ENCODE data around the gene MYO1H. TPM values are rescaled to one million over a fixed set of nuclear protein-coding genes. Genes with fewer than 3 reads are reported as not detected.
"Not testable (repeated sequence)": the region's sequence is repeated elsewhere in the genome, so short reads cannot be mapped to it uniquely, and the experiment has no call there.

The MYO1H gene
- total RNA-seq, 1 donor, result not detected

DNA sequence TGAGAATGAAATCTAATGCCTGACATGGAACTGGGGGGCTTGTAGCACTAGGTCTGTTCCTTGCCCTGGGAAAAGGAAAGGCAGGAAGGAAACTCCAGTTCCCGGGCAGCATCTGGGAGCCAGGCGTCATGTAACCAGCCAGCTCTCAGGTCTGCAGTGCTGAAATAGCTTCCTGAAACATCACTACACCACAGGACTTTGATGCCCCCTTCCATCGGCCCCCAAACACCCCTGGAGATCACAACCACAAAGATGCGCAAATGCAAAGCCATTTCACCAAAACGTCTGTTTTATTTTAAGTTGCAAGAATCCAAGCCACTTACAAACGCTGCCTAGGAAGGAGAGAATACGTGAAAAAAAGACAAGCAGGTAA is 88.5 kb downstream of the MYO1H start:
- Histone ChIP-seq H3K27me3 (ENCODE audit: insufficient read depth, low read length) (no peaks in the 10 kb centered on the region), H4K20me1 (ENCODE audit: insufficient read depth, low read length) (no peaks in the 10 kb centered on the region), H3K4me1 (ENCODE audit: insufficient read depth, low read length) (peaks cover 37% of the 10 kb centered on the region), H2AFZ (ENCODE audit: low read length) (no peak overlapping the region), H3K9me3 (ENCODE audit: low read depth, low read length) (no peaks in the 10 kb centered on the region), H3K36me3 (ENCODE audit: insufficient read depth, low read length) (no peaks in the 10 kb centered on the region), H3K27ac (ENCODE audit: low read depth, low read length) (no peak overlapping the region), H3K4me2 (ENCODE audit: insufficient read depth, low read length) (no peak overlapping the region), H3K4me3 (ENCODE audit: insufficient read depth, low read length) (no peak overlapping the region), H3K79me2 (ENCODE audit: insufficient read depth, low read length) (no peaks in the 10 kb centered on the region)
- TF ChIP-seq, protein P1, sequence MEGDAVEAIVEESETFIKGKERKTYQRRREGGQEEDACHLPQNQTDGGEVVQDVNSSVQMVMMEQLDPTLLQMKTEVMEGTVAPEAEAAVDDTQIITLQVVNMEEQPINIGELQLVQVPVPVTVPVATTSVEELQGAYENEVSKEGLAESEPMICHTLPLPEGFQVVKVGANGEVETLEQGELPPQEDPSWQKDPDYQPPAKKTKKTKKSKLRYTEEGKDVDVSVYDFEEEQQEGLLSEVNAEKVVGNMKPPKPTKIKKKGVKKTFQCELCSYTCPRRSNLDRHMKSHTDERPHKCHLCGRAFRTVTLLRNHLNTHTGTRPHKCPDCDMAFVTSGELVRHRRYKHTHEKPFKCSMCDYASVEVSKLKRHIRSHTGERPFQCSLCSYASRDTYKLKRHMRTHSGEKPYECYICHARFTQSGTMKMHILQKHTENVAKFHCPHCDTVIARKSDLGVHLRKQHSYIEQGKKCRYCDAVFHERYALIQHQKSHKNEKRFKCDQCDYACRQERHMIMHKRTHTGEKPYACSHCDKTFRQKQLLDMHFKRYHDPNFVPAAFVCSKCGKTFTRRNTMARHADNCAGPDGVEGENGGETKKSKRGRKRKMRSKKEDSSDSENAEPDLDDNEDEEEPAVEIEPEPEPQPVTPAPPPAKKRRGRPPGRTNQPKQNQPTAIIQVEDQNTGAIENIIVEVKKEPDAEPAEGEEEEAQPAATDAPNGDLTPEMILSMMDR (IDR thresholded peaks at IDR 0.05; ENCODE audit: extremely low read depth, low read depth, low read length), result no peak
- no peak for DNase-seq (ENCODE audit: insufficient read length, low spot score, missing footprints)

DNA sequence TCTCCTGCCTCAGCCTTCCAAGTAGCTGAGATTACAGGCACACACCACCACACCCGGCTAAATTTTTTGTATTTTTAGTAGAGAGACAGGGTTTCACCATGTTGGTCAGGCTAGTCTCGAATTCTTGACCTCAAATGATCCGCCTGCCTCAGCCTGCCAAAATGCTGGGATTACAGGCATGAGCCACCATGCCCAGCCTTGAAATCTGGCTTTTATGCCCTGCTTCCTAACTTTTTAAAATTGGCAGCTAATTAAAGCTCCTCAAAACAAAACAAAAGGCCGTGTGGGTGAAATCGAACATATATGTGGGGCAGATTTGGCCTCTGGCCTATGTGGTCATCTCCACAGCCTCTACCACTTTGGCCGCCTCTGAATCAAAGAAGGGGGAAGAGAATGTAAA is 91.5 kb downstream of the MYO1H start:
- H3K4me2 ChIP-seq (ENCODE audit: insufficient read depth, low read length), result peak overlapping the region; percentile 41
- peaks cover 41% of the 10 kb centered on the region for H3K4me1 ChIP-seq (ENCODE audit: insufficient read depth, low read length)
- TF ChIP-seq, protein P1 (IDR thresholded peaks at IDR 0.05; ENCODE audit: extremely low read depth, low read depth, low read length), result no peak
- no peak for DNase-seq (ENCODE audit: insufficient read length, low spot score, missing footprints)
- H3K9me3 ChIP-seq (ENCODE audit: low read depth, low read length), result no peaks in the 10 kb centered on the region
- H3K79me2 ChIP-seq (ENCODE audit: insufficient read depth, low read length), result no peaks in the 10 kb centered on the region
- H3K36me3 ChIP-seq (ENCODE audit: insufficient read depth, low read length), result peaks cover 9% of the 10 kb centered on the region
- H3K27ac ChIP-seq (ENCODE audit: low read depth, low read length), result peak overlapping the region; percentile 72
- H3K4me3 ChIP-seq (ENCODE audit: insufficient read depth, low read length), result no peak overlapping the region
- H2AFZ ChIP-seq (ENCODE audit: low read length), result no peak overlapping the region
- no peaks in the 10 kb centered on the region for H4K20me1 ChIP-seq (ENCODE audit: insufficient read depth, low read length)
- no peaks in the 10 kb centered on the region for H3K27me3 ChIP-seq (ENCODE audit: insufficient read depth, low read length)

DNA sequence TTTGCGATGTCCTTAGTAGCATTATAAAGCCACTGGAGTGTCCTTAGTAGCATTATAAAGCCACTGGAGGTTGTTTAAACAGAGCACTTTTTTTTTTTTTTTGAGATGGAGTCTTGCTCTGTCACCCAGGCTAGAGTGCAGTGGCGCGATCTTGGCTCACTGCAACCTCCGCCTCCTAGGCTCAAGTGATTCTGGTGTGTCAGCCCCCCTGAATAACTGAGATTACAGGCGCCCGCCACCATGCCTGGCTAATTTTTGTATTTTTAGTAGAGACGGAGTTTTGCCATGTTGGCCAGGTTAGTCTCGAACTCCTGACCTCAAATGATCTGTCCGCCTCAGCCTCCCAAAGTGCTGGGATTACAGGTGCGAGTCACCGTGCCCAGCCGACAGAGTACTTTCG is 92.3 kb downstream of the MYO1H start:
- not testable (repeated sequence) for H4K20me1 ChIP-seq (ENCODE audit: insufficient read depth, low read length); DNase-seq (ENCODE audit: insufficient read length, low spot score, missing footprints); H2AFZ ChIP-seq (ENCODE audit: low read length); H3K9me3 ChIP-seq (ENCODE audit: low read depth, low read length); H3K27me3 ChIP-seq (ENCODE audit: insufficient read depth, low read length); H3K79me2 ChIP-seq (ENCODE audit: insufficient read depth, low read length); H3K4me3 ChIP-seq (ENCODE audit: insufficient read depth, low read length)
- Histone ChIP-seq H3K27ac (ENCODE audit: low read depth, low read length) (peak overlapping the region; percentile 72), H3K4me2 (ENCODE audit: insufficient read depth, low read length) (peak overlapping the region; percentile 41), H3K4me1 (ENCODE audit: insufficient read depth, low read length) (peaks cover 48% of the 10 kb centered on the region), H3K36me3 (ENCODE audit: insufficient read depth, low read length) (peaks cover 16% of the 10 kb centered on the region)

DNA sequence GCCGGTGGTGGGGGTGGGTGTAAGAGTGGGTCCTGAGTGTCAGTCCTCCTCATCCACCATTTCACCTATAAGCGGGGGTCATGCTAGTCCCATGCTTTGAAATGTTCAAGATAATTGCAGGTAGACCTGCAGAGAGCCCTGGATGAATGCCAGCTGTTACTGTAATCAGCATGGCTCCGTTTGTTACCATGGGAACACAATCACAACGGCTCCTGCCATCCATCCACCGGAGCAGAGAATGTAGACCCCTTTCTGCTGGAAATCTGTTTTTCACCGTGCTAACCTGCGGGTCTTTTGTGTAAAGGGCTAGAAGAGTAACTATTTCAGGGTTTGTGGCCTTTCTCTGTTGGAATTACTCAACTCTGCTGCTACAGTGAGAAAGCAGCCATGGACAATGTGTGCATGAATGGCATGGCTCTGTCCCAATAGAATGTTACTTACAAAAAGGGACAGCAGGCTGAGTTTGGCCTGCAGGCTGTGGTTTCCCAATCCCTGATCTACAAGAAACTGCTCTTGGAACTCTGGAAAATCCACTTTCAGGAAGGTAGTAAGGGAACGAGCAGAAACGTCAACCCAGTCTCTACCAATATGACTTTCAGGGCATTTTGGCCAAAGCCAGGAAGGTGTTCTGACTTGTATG is 93.3 kb downstream of the MYO1H start:
- Histone ChIP-seq H3K4me3 (ENCODE audit: insufficient read depth, low read length) (no peak overlapping the region), H3K4me1 (ENCODE audit: insufficient read depth, low read length) (peaks cover 58% of the 10 kb centered on the region), H3K9me3 (ENCODE audit: low read depth, low read length) (no peaks in the 10 kb centered on the region), H4K20me1 (ENCODE audit: insufficient read depth, low read length) (no peaks in the 10 kb centered on the region), H3K79me2 (ENCODE audit: insufficient read depth, low read length) (no peaks in the 10 kb centered on the region), H3K4me2 (ENCODE audit: insufficient read depth, low read length) (peak overlapping the region; percentile 30), H2AFZ (ENCODE audit: low read length) (no peak overlapping the region), H3K27me3 (ENCODE audit: insufficient read depth, low read length) (no peaks in the 10 kb centered on the region), H3K36me3 (ENCODE audit: insufficient read depth, low read length) (peaks cover 20% of the 10 kb centered on the region), H3K27ac (ENCODE audit: low read depth, low read length) (peak overlapping the region; percentile 72)
- DNase-seq (ENCODE audit: insufficient read length, low spot score, missing footprints), result no peak
- TF ChIP-seq, protein P1 (IDR thresholded peaks at IDR 0.05; ENCODE audit: extremely low read depth, low read depth, low read length), result no peak
